ENCODE measurements around the gene ZFPM1. TPM values are rescaled to one million over a fixed set of nuclear protein-coding genes. Genes with fewer than 3 reads are reported as not detected.

The ZFPM1 gene
- polyA plus RNA-seq, 1 of the 3 experiments (the other 2 are of a cell fraction), result 1.2 TPM

DNA sequence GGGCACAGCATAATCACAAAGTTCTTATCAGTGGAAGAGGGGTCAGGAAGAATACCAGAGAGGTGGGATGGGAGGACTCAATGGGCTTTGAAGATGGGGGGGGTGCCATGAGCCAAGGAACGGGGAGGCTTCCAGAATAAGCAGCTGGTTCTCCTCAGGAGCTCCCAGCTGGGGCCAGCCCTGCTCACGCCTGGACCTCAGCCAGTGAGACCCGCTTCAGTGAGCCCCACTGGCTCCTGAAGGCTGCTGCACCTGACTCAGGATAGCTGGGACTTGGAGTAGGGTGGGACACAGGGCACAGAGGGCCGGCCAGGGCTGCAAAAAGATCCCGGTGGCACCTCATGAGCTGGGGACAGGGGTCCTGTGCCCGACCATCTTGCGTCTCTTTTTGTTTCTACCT lies 92.7 kb downstream of the ZFPM1 start:
- Histone ChIP-seq H3K9ac (no peak overlapping the region), H3K27ac (ENCODE audit: low read depth in 2 of 2, low read length in 1 of 2) (no peak overlapping the region), H3K4me2 (no peak overlapping the region), H2AFZ (ENCODE audit: low read depth) (no peak overlapping the region), H3K36me3 (replicated peaks in 1 of 2; ENCODE audit: control insufficient read depth in 1 of 2, insufficient read depth in 2 of 2, low read length in 1 of 2) (no peaks in the 10 kb centered on the region), H3F3A (replicated peaks; ENCODE audit: insufficient read depth) (no peaks in the 10 kb centered on the region), H3K4me1 (ENCODE audit: control insufficient read depth in 1 of 2, insufficient read depth in 2 of 2, low read depth in 1 of 2, low read length in 1 of 2) (peaks cover 0 to 3% of the 10 kb centered on the region in 2 experiments; a peak in 1 of 4 replicates), H3K79me2 (ENCODE audit: insufficient read depth) (no peaks in the 10 kb centered on the region), H3K4me3 (ENCODE audit: low read depth in 2 of 2, low read length in 1 of 2) (no peak overlapping the region), H3K27me3 (ENCODE audit: insufficient read depth) (peaks cover 31% of the 10 kb centered on the region), H4K20me1 (ENCODE audit: insufficient read depth) (no peaks in the 10 kb centered on the region), H3K9me3 (peaks cover 7% of the 10 kb centered on the region), H3K9me2 (no peaks in the 10 kb centered on the region)
- CTCF ChIA-PET, result interaction anchor here (1.1 to 1.8 kb wide), 4 partner anchors 13 to 108 kb away, joined by 3 to 7 read pairs (median 5); no protein-coding TSS in a partner anchor
- 32% methylated on average over 7 of the region's 7 CpGs for WGBS (ENCODE audit: low lambda C conversion rate)
- no peak for DNase-seq
- POLR2A ChIA-PET, result no interaction called here
- TF ChIP-seq, protein P1, sequence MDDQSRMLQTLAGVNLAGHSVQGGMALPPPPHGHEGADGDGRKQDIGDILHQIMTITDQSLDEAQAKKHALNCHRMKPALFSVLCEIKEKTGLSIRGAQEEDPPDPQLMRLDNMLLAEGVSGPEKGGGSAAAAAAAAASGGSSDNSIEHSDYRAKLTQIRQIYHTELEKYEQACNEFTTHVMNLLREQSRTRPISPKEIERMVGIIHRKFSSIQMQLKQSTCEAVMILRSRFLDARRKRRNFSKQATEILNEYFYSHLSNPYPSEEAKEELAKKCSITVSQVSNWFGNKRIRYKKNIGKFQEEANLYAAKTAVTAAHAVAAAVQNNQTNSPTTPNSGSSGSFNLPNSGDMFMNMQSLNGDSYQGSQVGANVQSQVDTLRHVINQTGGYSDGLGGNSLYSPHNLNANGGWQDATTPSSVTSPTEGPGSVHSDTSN (IDR thresholded peaks at IDR 0.05), result no peak
- TF ChIP-seq YY1 (IDR thresholded peaks at IDR 0.05; ENCODE audit: low read depth) (no peak), RFX5 (IDR thresholded peaks at IDR 0.05; ENCODE audit: low read length) (no peak), RCOR1 (IDR thresholded peaks at IDR 0.05; ENCODE audit: low read length) (no peak), EP300 (IDR thresholded peaks at IDR 0.05; ENCODE audit: borderline replicate concordance in 1 of 2, low read depth in 1 of 2, low read length in 1 of 2) (no peak)

DNA sequence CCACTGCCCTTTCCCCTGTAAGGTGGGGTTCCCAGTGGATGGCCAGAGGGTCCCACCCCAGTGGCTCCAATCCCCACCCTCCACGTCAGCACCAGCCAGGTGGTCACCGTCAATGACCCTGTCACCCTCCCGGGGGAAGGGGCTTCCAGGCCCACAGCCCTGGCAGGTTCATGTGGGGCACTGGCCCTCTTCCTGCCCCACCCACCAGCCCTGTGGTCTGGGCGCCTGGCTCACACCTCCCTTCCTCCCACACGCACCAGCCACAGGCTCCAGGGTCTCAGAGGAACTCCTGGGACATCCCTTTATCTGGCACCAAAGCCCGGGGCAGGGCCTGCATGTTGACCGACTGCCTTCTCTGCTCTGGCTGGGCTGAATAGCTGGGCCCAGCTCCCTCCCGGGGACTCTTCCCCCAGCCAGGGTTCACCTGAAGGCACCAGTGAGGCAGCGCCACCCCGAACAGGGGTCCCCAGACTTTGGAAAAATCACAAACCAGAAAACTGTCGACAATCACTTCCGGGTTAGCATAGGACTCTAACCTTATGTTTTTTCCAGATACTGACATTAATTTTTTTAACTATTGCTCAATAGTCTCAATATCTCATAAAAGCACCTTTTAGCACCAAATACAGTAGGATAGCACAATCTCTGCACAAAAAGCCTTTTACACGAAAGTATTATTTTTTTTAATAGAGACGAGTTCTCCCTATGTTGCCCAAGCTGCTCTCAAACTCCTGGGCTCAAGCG lies 95.2 kb downstream of the ZFPM1 start:
- Histone ChIP-seq H3K9me2 (no peaks in the 10 kb centered on the region), H3K9me3 (peaks cover 6% of the 10 kb centered on the region), H3K4me3 (ENCODE audit: low read depth in 2 of 2, low read length in 1 of 2) (no peak overlapping the region), H3K9ac (no peak overlapping the region), H3K27me3 (ENCODE audit: insufficient read depth) (peaks cover 31% of the 10 kb centered on the region), H3K79me2 (ENCODE audit: insufficient read depth) (no peaks in the 10 kb centered on the region), H3K36me3 (replicated peaks in 1 of 2; ENCODE audit: control insufficient read depth in 1 of 2, insufficient read depth in 2 of 2, low read length in 1 of 2) (no peaks in the 10 kb centered on the region), H4K20me1 (ENCODE audit: insufficient read depth) (no peaks in the 10 kb centered on the region), H3K27ac (ENCODE audit: low read depth in 2 of 2, low read length in 1 of 2) (no peak overlapping the region), H3F3A (replicated peaks; ENCODE audit: insufficient read depth) (no peaks in the 10 kb centered on the region), H2AFZ (ENCODE audit: low read depth) (no peak overlapping the region), H3K4me2 (no peak overlapping the region), H3K4me1 (ENCODE audit: control insufficient read depth in 1 of 2, insufficient read depth in 2 of 2, low read depth in 1 of 2, low read length in 1 of 2) (peaks cover 0 to 3% of the 10 kb centered on the region in 2 experiments; a peak in 1 of 4 replicates)
- peak; percentile 37 for DNase-seq
- no peak for TF ChIP-seq SIN3A (IDR thresholded peaks at IDR 0.05; ENCODE audit: borderline replicate concordance, low read depth, low read length)
- no peak for TF ChIP-seq TEAD4 (IDR thresholded peaks at IDR 0.05; ENCODE audit: borderline replicate concordance, insufficient read depth)
- TF ChIP-seq, protein P2, sequence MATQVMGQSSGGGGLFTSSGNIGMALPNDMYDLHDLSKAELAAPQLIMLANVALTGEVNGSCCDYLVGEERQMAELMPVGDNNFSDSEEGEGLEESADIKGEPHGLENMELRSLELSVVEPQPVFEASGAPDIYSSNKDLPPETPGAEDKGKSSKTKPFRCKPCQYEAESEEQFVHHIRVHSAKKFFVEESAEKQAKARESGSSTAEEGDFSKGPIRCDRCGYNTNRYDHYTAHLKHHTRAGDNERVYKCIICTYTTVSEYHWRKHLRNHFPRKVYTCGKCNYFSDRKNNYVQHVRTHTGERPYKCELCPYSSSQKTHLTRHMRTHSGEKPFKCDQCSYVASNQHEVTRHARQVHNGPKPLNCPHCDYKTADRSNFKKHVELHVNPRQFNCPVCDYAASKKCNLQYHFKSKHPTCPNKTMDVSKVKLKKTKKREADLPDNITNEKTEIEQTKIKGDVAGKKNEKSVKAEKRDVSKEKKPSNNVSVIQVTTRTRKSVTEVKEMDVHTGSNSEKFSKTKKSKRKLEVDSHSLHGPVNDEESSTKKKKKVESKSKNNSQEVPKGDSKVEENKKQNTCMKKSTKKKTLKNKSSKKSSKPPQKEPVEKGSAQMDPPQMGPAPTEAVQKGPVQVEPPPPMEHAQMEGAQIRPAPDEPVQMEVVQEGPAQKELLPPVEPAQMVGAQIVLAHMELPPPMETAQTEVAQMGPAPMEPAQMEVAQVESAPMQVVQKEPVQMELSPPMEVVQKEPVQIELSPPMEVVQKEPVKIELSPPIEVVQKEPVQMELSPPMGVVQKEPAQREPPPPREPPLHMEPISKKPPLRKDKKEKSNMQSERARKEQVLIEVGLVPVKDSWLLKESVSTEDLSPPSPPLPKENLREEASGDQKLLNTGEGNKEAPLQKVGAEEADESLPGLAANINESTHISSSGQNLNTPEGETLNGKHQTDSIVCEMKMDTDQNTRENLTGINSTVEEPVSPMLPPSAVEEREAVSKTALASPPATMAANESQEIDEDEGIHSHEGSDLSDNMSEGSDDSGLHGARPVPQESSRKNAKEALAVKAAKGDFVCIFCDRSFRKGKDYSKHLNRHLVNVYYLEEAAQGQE (IDR thresholded peaks at IDR 0.05; ENCODE audit: low read depth, low read length), result no peak
- TF ChIP-seq, protein P3, sequence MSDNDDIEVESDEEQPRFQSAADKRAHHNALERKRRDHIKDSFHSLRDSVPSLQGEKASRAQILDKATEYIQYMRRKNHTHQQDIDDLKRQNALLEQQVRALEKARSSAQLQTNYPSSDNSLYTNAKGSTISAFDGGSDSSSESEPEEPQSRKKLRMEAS (IDR thresholded peaks at IDR 0.05; ENCODE audit: low read depth), result no peak
- no peak for TF ChIP-seq CHD2 (IDR thresholded peaks at IDR 0.05; ENCODE audit: low read length, partially characterized antibody)
- no peak for TF ChIP-seq RCOR1 (IDR thresholded peaks at IDR 0.05; ENCODE audit: low read length)
- TF ChIP-seq, protein P1 (IDR thresholded peaks at IDR 0.05), result no peak
- TF ChIP-seq YY1 (IDR thresholded peaks at IDR 0.05; ENCODE audit: low read depth), result no peak
- no peak for TF ChIP-seq FOXM1 (IDR thresholded peaks at IDR 0.05; ENCODE audit: low read depth)
- no peak for TF ChIP-seq RXRA (IDR thresholded peaks at IDR 0.05; ENCODE audit: borderline replicate concordance, low read depth)
- ChIA-PET POLR2A (no interaction called here), CTCF (interaction anchor here (1.7 to 2.7 kb wide), 2 partner anchors 11 to 14 kb away, joined by 4 to 10 read pairs; no protein-coding TSS in a partner anchor)
- WGBS (ENCODE audit: low lambda C conversion rate), result 75% methylated on average over 11 of the region's 15 CpGs

Data from SK-N-SH (cell line).